ENCODE results near the gene KCNK1.

GRCh38 chr1:233652526-233652925 lies 38.6 kb downstream of the KCNK1 start:
- no peak for TF ChIP-seq RFX5 (IDR thresholded peaks at IDR 0.05; ENCODE audit: borderline replicate concordance, low read depth, low read length)
- TF ChIP-seq CTCF (IDR thresholded peaks at IDR 0.05; ENCODE audit: control extremely low read depth in 1 of 3, insufficient read depth in 1 of 3, low read depth in 1 of 3, low read length in 3 of 3) = no peak
- TF ChIP-seq POLR2A (IDR thresholded peaks at IDR 0.05; ENCODE audit: control extremely low read depth in 1 of 2, low read depth in 2 of 2, low read length in 2 of 2) = no peak
- TF ChIP-seq TAF1 (IDR thresholded peaks at IDR 0.05; ENCODE audit: low read depth, low read length) = no peak
- TF ChIP-seq ATF3 (IDR thresholded peaks at IDR 0.05; ENCODE audit: insufficient read depth, low read depth, low read length) = no peak
- TF ChIP-seq TEAD4 (IDR thresholded peaks at IDR 0.05; ENCODE audit: low read depth, low read length) = no peak

Measured in H1 (cell line).